H1 (cell line): ENCODE data around the gene P2RY1. TPM values are rescaled to one million over a fixed set of nuclear protein-coding genes. Genes with fewer than 3 reads are reported as not detected.
A peak's percentile ranks its signal among the peaks of the same experiment; 100 is the strongest.

ENCODE experiments used
- CHD1 ChIP-seq: IDR thresholded peaks from 2 replicates; pipeline ENCODE4 v1.6.1; 2012; ENCODE audit warnings: low read depth, low read length, improper control_type of control experiment
- CREB1 ChIP-seq: IDR thresholded peaks from 2 replicates; pipeline ENCODE4 v1.6.1; 2012; ENCODE audit warnings: inconsistent platforms
- CTBP2 ChIP-seq: IDR thresholded peaks from 2 replicates; pipeline ENCODE4 v1.7.0; 2011; ENCODE audit warnings: borderline replicate concordance, mild to moderate bottlenecking, moderate library complexity, mixed read lengths, low read length; ENCODE audit not compliant: insufficient read depth, insufficient read length
- CTCF ChIP-seq, 3 experiments: IDR thresholded peaks; 1 replicate in 2 of 3; 2 replicates in 1 of 3; pipeline versions ENCODE4 v1.5.1 to v1.6.1; 2011; ENCODE audit warnings: low read length in 3 of 3, mild to moderate bottlenecking in 3 of 3, inconsistent platforms in 2 of 3, low read depth in 1 of 3, moderate library complexity in 1 of 3; ENCODE audit not compliant: insufficient read depth in 1 of 3; ENCODE audit errors: control extremely low read depth in 1 of 3
- FOSL1 ChIP-seq: IDR thresholded peaks from 2 replicates; pipeline ENCODE4 v1.6.1; 2011; ENCODE audit warnings: mild to moderate bottlenecking, low read depth, low read length, moderate library complexity; ENCODE audit not compliant: insufficient read depth
- HDAC2 ChIP-seq, 2 experiments: fragments of 300-600 bp in 1 of 2; sonication (generic) in 1 of 2; IDR thresholded peaks; 2 replicates each; pipeline ENCODE4 v1.6.1; 2011 to 2012; ENCODE audit warnings: low read depth in 2 of 2, low read length in 2 of 2, mild to moderate bottlenecking in 2 of 2, moderate library complexity in 2 of 2, borderline replicate concordance in 1 of 2, inconsistent platforms in 1 of 2
- JUN ChIP-seq: IDR thresholded peaks from 2 replicates; pipeline ENCODE4 v1.6.1; 2011; ENCODE audit warnings: low read depth, mild to moderate bottlenecking, improper control_type of control experiment, low read length
- JUND ChIP-seq: IDR thresholded peaks from 2 replicates; pipeline ENCODE4 v1.6.1; 2011; ENCODE audit warnings: mild to moderate bottlenecking, improper control_type of control experiment, low read length
- KDM1A ChIP-seq: fragments of 200-600, 300-600 bp; sonication (generic); IDR thresholded peaks from 2 replicates; pipeline ENCODE4 v1.7.1; 2016; ENCODE audit warnings: mild to moderate bottlenecking, low read length, borderline replicate concordance
- MAX ChIP-seq: IDR thresholded peaks from 2 replicates; pipeline ENCODE4 v1.6.1; 2012; ENCODE audit warnings: inconsistent platforms
- NRF1 ChIP-seq: IDR thresholded peaks from 2 replicates; pipeline ENCODE4 v1.6.1; 2011; ENCODE audit warnings: mild to moderate bottlenecking, low read depth, low read length, improper control_type of control experiment
- PHF8 ChIP-seq: fragments of 200-600 bp; sonication (generic); conservative IDR thresholded peaks from 2 replicates; pipeline ENCODE4 v1.7.1; 2012; ENCODE audit warnings: low read depth, mild to moderate bottlenecking, inconsistent platforms, low read length, moderate library complexity
- POLR2A ChIP-seq, 2 experiments: IDR thresholded peaks; 1 replicate in 1 of 2; 2 replicates in 1 of 2; pipeline ENCODE4 v1.6.1; 2011; ENCODE audit warnings: low read depth in 2 of 2, low read length in 2 of 2, mild to moderate bottlenecking in 2 of 2; ENCODE audit errors: control extremely low read depth in 1 of 2
- POLR2AphosphoS5 ChIP-seq: IDR thresholded peaks from 2 replicates; pipeline ENCODE4 v1.6.1; 2011; ENCODE audit warnings: low read depth, low read length
- POU5F1 ChIP-seq: IDR thresholded peaks from 2 replicates; pipeline ENCODE4 v1.6.1; 2011; ENCODE audit warnings: low read depth, mild to moderate bottlenecking, low read length, moderate library complexity
- RFX5 ChIP-seq: IDR thresholded peaks from 2 replicates; pipeline ENCODE4 v1.6.1; 2011; ENCODE audit warnings: low read depth, low read length, improper control_type of control experiment, borderline replicate concordance
- SAP30 ChIP-seq: fragments of 300-600 bp; sonication (generic); IDR thresholded peaks from 2 replicates; pipeline ENCODE4 v1.7.1; 2012; ENCODE audit warnings: low read length, moderate library complexity, mild to moderate bottlenecking, inconsistent platforms; ENCODE audit not compliant: insufficient read depth, insufficient replicate concordance
- SIRT6 ChIP-seq: IDR thresholded peaks from one replicate; pipeline ENCODE4 v1.7.1; 2012; ENCODE audit warnings: low read length, inconsistent platforms
- SIX5 ChIP-seq: IDR thresholded peaks from 2 replicates; pipeline ENCODE4 v1.6.1; 2011; ENCODE audit warnings: mild to moderate bottlenecking, low read depth, low read length
- TAF1 ChIP-seq: IDR thresholded peaks from 2 replicates; pipeline ENCODE4 v1.6.1; 2011; ENCODE audit warnings: mild to moderate bottlenecking, low read depth, low read length
- TCF12 ChIP-seq: IDR thresholded peaks from 2 replicates; pipeline ENCODE4 v1.6.1; 2011; ENCODE audit warnings: low read depth, mild to moderate bottlenecking, low read length
- ZNF274 ChIP-seq: IDR thresholded peaks from 2 replicates; pipeline ENCODE4 v1.7.0; 2012; ENCODE audit warnings: low read length, borderline replicate concordance; ENCODE audit errors: extremely low read depth
- polyA plus RNA-seq, 7 experiments: library from polyadenylated mRNA; depleted of rRNA in 3 of 7; stranded (reverse) in 5 of 7; unstranded in 2 of 7; fragments of >200 nt in 5 of 7; fragments of 200-250 nt in 2 of 7; gene quantifications; 1 replicate in 5 of 7; 2 replicates in 1 of 7; 4 replicates in 1 of 7; pipeline versions ENCODE4 v1.2.1 to v1.2.3, GENCODE V29; 2011 to 2013; ENCODE audit warnings: missing spikeins in 2 of 7, mixed read lengths in 2 of 7
- total RNA-seq: library from RNA; stranded (reverse); fragmentation: NEBNext Ultra II Directional; extraction: Animal tissue kit (Norgen Biotek cat#: 25700); gene quantifications from 2 replicates; pipeline ENCODE4 v1.2.1, GENCODE V29; 2021

Gene P2RY1
- total and polyA plus RNA-seq, 2 of the 8 experiments (the other 6 are each of a cell fraction or from before 2014, with no cell fraction given): 6.5 to 28.3 TPM

GRCh38 chr3:152834776-152835600 lies at the start of gene P2RY1 (continued):
- TF ChIP-seq JUN (no peak), RFX5 (no peak), NRF1 (no peak), SIX5 (no peak), PHF8 (peak; percentile 68), POU5F1 (no peak), POLR2A (IDR thresholded peaks at IDR 0.05; ENCODE audit: control extremely low read depth in 1 of 2, low read depth in 2 of 2, low read length in 2 of 2) (peak; percentile 69 to 92), CTBP2 (no peak), HDAC2 (IDR thresholded peaks at IDR 0.05; ENCODE audit: borderline replicate concordance in 1 of 2, low read depth in 2 of 2, low read length in 2 of 2) (peak in 1 of 2 experiments; percentile 61; a peak in 2 of 4 replicates), FOSL1 (no peak), KDM1A (no peak), TCF12 (0 out of 2 replicates have a peak, but pooled peaks have one; percentile 52), SIRT6 (no peak), CTCF (IDR thresholded peaks at IDR 0.05; ENCODE audit: control extremely low read depth in 1 of 3, insufficient read depth in 1 of 3, low read depth in 1 of 3, low read length in 3 of 3) (peak; percentile 37 to 44 (median 37)), SAP30 (no peak), ZNF274 (no peak), MAX (peak; percentile 96), CHD1 (no peak; the same call in 1 of the 2 replicates), POLR2AphosphoS5 (peak; percentile 76), JUND (no peak), TAF1 (peak; percentile 93), CREB1 (0 out of 2 replicates have a peak, but pooled peaks have one; percentile 30)
